Kidney capillary endothelial cell (primary cell): ENCODE measurements around the gene MARVELD1.
A peak's percentile ranks its signal among the peaks of the same experiment; 100 is the strongest.

ENCODE experiments used
- DNase-seq: peaks from one replicate; pipeline ENCODE4 v3.0.0-alpha.2; 2018; ENCODE audit warnings: low spot score

Gene MARVELD1

GRCh38 chr10:97755718-97756117, 42.2 kb downstream of the MARVELD1 start:
- DNase-seq, result no peak

DNA sequence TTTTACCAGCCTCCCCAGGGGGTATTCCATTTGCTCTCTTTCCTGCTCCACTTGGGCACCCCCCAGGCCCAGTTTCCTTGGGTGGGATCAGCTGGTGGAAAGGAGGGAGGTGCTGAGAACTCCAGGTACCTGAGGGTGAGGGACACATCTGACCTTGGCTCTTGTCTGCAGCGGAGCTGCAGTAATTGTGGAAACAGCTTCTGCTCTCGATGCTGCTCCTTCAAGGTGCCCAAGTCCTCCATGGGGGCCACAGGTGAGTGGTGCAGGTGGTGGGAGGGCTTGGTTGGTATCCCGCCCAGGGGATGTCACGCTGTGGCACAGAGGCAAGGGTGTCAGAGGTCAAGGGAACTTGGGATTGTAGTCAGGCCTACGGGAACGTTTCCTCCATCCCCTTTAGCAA, 43.9 kb downstream of the MARVELD1 start:
- DNase-seq, result no peak

DNA sequence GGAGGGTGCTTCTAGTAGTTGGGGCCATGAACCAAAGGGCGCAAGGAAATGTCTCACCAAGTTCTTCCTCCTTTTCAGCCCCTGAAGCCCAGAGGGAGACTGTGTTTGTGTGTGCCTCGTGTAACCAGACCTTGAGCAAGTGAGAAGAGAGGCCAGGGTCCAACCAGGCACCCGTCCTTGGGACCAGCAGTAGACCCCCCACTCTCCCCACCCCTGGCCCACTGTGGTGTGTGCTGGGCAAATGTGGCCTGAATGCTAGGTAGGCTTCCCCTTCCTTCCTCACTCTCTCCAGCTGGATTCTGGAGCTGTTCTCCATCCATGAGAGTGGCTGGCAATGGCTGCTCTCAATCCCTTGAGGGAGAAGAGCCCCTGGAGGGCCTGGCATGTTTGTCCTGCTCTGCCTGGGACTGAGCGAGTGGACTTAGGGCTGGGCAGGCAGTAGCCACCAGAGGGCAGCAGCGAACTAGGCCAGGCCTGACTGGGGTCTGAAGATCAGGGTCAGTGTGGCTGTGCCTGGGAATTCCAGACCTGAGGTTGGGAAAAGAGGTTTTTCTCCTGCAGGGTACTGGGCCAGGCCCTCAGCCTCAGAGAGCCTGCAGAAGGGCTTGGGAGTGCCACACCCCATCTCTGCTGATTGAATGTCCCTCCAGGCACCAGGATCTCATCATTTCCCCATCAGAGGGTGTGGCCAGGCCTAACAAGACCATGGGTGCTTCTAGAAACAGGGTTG, 45.8 kb downstream of the MARVELD1 start:
- peak; percentile 58 for DNase-seq

DNA sequence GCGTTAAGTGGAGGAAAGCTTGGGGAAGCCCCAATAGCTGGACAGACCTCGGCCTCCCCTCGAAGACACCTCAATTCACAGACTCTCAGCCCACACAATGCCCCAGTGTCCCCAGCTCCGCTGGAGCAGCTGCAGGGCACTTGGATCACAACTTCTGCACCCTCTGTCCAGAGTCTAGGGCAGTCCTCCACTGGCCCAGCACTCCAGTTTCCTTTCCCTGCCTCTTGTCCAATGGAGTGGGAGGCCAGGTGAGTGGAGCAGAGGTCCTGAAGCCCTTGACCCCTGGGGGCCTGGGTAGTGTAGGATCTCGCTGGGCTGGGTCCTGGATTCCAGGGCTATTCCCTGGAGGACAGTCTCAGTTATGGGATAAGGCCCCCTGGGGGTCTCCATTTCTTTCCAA, 46.4 kb downstream of the MARVELD1 start:
- DNase-seq, result no peak

- DNase-seq, result no peak
These were observed 47.1 kb downstream of the MARVELD1 start for GRCh38 chr10:97760461-97761257.

- DNase-seq, result no peak
These were observed 47.9 kb downstream of the MARVELD1 start for GRCh38 chr10:97761331-97761865.

GRCh38 chr10:97762056-97762455, 48.5 kb downstream of the MARVELD1 start:
- no peak for DNase-seq

- no peak for DNase-seq
These were observed 49.3 kb downstream of the MARVELD1 start for GRCh38 chr10:97762816-97763215.

GRCh38 chr10:97763411-97763810, 49.9 kb downstream of the MARVELD1 start:
- DNase-seq, result no peak

GRCh38 chr10:97763947-97764346, 50.4 kb downstream of the MARVELD1 start:
- no peak for DNase-seq

GRCh38 chr10:97764519-97764931, 51.0 kb downstream of the MARVELD1 start:
- no peak for DNase-seq

DNA sequence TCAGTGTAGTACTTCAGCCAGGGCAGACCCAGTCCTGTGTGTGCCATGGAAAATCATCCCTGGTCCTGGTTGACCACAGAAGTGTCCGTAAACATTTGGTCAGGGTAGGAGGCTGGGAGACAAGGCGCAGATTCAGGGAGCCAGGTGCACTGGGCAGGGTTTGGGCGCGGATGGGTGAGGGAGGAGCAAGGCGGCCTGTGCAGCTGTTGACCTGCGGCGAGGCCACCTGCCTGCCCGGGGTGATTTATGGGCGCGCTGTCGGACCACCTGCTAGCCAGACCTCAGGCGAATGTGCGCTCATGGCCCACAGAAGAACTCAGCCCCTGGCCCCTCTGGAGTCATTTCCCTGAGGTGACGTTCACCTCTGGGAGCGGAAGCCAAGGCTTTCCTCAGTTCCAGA, 51.7 kb downstream of the MARVELD1 start:
- DNase-seq, result no peak

DNA sequence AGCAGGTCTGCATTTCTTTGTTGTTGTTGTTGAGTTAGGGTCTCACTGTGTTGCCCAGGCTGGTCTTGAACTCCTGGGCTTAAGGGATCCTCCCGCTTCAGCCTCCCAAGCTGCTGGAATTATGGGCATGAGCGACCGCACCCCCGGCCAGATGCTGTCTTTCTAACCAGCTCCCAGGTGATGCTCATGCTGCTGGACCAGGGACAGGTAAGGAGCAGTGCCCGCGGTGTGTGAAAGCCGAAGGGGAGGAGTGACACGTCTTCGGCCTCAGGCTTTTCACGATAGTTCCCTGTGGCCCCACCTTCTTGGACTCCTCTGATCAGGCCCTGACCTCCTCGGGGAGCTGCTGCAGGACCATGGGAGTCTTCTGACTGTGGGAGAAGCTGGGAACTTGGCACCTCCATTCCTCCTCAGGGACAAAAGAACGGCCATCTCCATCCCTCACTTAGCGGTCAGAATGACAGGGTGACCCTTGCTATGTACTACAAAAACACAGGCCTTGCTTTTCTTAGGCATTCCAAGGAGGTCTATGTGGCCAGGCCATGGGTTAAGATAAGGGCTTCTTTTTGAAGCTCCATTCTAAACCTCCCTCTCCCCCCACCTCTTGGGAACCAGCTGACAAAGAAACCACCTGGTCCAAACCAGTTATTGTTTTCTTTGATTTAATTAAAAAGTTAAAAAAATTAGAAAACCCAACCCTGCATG, 52.7 kb downstream of the MARVELD1 start:
- no peak for DNase-seq

DNA sequence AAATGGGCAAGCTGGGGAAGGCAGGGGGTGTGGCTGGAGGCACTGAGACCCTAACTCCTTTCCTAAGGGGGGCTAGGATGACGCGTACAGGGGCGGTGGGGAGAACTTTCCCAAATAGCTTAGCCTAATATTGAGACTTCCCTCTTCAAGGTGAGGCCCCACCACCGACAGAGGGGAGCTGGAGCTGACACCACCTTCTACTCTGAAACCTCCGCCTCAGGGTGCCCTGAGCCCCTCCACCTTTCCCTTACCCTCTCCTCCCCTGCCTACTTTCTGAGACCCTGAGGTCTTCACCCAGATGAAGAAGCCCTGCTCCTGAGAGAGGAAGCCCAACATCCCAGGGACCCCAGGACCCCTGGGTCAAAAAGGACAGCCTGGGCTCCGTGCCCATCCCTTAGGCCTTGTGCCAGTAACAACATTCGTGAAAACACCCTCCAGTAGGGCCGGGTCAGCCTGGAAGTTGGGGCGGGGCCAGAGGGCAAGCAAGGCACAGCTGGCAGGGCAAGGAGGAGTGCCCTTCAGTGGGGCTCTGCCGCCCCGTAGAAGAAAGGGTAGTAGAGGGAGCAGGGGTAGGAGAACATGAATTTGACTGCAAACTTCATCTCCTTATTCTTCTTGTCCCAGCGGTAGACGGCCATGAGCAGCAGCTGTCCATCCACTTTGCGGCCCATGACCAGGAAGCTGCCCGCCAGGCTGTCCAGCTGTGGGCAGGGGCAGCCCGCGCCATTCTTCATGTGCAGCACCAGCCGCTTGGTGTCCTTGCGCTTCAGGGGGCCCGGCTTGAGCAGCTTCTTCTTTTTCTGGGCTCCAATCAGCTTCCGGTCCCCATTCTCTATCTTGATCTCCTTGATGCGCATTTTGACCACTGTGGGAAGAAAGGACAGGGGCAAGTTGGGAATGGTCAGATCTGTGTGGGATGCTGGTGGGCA, 53.7 kb downstream of the MARVELD1 start:
- no peak for DNase-seq
